GM15510 (cell line): ENCODE measurements around the gene ATP1A2.

Source experiments
- POLR2A ChIP-seq: IDR thresholded peaks from 3 replicates; pipeline ENCODE4 v1.6.1; 2011; ENCODE audit warnings: borderline replicate concordance; ENCODE audit not compliant: insufficient read length; ENCODE audit errors: extremely low read depth

ATP1A2 gene

DNA sequence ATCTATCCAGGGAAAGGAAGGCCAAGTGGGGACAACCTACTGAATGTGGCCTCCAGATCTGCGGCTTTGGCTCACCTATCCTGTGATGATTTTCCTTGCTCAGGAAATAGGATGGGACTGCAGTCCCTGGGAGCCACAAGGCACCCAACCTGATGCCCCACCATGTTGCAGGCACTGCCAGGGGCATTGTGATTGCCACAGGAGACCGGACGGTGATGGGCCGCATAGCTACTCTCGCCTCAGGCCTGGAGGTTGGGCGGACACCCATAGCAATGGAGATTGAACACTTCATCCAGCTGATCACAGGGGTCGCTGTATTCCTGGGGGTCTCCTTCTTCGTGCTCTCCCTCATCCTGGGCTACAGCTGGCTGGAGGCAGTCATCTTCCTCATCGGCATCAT lies 11.8 kb downstream of the ATP1A2 start:
- TF ChIP-seq POLR2A = no peak

DNA sequence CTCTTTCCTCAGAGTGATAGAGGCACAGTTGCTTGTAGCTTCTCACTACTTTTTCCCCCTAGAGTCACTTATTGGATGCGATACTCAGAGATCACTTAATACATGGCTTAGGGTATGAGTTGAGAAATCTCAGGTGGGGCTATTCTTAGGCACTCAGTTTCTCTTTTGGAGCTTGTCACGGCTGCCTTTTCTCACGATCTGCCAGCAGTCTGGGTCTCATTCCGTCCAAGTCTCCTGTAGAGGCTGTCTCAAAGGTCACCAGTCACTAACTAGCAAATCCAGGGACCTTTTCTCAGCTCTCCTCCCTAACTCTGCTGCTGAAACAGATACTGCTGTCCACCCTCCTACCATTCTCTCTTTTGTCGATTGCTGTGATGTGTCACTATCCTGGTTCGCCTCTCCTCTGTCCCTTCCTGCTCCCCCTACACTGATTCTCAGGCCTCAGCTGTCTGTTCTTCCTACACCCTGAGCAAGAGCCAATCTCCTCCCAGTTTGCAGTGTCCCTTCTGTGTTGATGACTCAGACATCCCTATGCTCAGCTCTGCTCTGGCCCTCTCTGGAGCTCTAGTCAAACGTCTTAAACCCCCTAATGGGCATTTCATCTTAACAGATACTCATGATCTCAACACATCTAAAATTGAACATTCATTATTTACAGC lies 12.4 kb downstream of the ATP1A2 start:
- TF ChIP-seq POLR2A = no peak

DNA sequence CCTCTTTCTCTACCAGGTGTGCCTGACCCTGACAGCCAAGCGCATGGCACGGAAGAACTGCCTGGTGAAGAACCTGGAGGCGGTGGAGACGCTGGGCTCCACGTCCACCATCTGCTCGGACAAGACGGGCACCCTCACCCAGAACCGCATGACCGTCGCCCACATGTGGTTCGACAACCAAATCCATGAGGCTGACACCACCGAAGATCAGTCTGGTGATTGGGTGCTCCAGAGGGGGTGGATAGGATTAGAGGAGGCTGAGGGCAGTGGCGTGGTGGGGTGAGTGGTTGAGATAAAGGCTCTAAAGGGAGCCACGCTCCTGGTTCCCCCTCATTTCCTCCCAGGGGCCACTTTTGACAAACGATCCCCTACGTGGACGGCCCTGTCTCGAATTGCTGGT lies 13.1 kb downstream of the ATP1A2 start:
- no peak for TF ChIP-seq POLR2A

DNA sequence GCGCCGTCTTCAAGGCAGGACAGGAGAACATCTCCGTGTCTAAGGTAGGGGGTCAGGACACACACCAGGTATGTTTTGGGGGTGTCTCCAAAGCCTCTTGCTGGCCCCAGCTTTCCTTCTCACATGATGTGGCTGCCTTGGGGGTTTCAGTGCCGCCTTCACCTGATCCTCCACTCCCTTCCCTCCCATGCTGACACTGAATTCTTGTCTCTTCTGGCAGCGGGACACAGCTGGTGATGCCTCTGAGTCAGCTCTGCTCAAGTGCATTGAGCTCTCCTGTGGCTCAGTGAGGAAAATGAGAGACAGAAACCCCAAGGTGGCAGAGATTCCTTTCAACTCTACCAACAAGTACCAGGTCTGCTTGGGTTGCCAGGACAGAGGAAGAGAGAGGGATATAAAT lies 13.5 kb downstream of the ATP1A2 start:
- TF ChIP-seq POLR2A = no peak

DNA sequence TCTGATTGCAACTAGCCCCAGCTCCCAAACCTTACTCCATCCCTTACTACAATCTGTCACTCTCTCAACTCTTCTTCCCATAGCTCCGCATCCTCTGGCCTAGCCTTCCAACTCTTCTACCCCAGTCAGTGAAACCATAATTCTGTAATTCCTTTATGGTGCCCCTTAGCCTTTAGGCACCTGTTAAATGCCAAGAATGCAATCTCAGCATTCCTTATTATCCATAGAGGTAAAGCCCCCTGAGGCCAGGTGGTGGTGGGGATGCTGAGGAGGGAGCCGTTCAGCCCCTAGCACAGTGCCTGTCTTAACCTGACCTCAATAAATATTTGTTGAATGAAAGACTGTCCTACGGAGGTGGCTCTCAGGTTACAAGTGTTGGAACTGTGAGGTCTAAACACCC lies 14.0 kb downstream of the ATP1A2 start:
- TF ChIP-seq POLR2A = no peak

DNA sequence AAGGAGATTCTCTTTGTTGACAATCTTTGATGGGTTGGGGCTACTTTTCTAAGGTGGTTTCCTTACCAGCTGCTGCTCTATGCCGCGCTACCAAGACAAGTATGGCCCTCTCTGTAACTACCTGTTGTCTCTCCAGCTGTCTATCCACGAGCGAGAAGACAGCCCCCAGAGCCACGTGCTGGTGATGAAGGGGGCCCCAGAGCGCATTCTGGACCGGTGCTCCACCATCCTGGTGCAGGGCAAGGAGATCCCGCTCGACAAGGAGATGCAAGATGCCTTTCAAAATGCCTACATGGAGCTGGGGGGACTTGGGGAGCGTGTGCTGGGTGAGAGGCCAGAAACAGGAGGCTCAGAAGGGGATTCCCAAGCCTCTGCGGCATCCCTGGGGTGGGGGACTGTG lies 14.4 kb downstream of the ATP1A2 start:
- no peak for TF ChIP-seq POLR2A

DNA sequence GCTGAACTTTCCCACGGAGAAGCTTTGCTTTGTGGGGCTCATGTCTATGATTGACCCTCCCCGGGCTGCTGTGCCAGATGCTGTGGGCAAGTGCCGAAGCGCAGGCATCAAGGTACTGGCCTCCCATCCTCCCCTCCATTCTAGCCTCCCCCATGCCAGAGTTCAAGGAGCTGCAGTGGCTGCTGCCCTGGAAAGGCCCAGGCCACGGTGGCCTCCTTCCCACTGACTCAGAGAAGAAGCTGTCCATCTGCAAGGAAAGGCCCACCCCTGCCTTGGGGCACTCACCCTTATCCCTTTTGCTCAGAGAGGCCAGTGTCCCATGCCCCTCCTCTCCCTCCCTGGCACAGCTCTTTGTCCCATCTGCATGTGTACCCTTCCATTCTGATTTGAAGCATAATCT lies 14.9 kb downstream of the ATP1A2 start:
- no peak for TF ChIP-seq POLR2A

DNA sequence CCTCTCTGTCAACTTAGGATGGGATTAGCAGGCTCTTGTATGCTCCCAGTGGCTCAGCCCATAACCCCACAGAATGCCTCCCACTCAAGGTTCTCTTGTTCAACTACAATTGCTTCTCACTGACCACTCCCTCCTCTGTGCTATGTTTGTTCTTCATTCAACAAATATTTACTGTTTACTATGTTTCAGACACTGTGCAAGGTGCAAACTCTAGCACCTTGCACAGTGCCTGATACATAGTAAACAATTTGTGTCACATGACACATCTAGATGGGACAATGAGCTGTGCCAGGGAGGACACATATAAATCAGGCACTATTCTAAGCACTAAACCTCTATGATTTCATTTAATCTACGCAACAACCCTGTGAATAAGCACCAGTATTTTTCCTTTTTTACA lies 15.4 kb downstream of the ATP1A2 start:
- TF ChIP-seq POLR2A = no peak

DNA sequence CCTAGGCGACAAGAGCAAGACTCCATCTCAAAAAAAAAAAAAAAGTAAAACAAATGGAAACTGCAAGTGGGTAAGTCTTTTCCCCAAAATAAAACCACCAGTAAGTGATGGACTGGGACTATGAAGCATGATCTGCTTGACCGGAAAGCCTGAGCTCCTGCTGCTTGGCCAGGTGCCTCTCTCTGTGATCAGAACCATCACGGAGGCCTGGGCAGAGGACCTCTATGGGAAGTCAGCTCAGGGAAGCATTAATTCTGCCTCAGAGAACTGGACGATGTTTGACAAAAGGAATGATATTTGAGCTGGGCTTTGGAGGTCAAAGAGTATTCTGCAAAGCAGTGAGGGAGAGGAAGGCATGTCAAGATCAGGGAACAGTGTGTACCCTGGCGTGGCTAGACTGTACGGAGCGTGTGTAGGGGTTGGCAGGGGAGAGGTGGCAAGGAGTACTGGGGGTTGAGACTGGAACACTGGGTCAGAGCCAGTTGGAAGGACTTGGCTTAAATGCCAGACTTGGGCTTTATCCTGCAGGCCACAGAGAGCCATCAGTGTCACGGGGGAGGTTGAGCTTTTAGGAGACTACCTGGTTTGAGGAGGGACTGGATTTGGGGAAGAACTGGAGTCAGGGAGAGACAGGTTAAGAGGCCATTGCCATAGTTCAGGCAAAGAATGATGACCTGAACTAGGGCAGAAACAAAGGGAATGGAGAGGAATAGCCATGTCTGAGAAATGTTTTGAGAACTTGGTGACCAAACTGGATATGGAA lies 16.4 kb downstream of the ATP1A2 start:
- TF ChIP-seq POLR2A = no peak

DNA sequence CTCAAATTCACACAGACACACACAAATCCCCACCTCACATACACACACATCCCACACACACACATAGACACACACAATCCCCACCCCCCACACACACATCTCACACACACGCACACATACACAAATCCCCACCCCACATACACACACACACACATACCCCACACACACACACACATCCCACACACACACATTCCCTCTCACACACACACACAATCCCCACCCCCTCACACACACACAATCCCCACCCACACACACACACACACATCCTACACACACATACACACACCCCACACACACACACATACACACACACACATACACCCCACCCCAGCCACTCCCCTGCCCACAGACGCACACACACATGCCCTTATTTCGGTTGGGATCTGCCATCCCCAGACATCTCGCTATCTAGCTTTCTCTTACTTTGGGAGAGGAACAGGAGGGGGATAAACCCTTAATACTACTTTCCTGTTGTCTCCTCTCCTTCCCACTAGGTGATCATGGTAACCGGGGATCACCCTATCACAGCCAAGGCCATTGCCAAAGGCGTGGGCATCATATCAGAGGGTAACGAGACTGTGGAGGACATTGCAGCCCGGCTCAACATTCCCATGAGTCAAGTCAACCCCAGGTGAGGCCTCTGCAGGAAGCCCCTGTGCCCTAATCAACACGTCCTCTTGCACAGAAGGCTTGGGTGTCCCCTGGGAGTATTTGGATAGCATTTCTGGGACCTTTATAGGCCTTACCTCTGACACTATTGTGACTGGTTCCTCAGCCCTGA lies 18.6 kb downstream of the ATP1A2 start:
- TF ChIP-seq POLR2A = no peak

DNA sequence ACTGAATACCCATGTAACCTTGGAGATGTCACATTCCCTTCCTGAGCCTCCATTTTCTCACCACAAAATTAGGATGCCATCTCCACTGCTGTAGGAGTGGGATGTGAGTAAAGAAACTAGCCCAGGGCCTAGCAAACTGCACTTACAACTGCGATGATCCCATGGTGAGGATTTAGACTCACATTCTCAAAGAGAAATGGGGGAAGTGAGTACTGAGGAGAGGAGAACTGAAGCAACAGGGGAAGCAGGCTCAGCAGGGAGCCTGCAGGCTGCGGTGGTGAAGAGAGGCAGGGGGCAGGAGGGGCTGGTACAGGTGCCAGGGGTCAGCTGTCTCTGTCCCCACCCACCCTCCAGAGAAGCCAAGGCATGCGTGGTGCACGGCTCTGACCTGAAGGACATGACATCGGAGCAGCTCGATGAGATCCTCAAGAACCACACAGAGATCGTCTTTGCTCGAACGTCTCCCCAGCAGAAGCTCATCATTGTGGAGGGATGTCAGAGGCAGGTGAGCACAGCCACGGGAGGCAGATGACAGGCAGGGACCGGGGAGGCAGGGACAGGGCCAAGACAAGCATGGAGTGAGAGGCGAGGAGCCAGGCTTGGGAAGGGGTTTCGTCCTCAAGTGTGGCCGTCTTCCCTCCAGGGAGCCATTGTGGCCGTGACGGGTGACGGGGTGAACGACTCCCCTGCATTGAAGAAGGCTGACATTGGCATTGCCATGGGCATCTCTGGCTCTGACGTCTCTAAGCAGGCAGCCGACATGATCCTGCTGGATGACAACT lies 19.4 kb downstream of the ATP1A2 start:
- no peak for TF ChIP-seq POLR2A

DNA sequence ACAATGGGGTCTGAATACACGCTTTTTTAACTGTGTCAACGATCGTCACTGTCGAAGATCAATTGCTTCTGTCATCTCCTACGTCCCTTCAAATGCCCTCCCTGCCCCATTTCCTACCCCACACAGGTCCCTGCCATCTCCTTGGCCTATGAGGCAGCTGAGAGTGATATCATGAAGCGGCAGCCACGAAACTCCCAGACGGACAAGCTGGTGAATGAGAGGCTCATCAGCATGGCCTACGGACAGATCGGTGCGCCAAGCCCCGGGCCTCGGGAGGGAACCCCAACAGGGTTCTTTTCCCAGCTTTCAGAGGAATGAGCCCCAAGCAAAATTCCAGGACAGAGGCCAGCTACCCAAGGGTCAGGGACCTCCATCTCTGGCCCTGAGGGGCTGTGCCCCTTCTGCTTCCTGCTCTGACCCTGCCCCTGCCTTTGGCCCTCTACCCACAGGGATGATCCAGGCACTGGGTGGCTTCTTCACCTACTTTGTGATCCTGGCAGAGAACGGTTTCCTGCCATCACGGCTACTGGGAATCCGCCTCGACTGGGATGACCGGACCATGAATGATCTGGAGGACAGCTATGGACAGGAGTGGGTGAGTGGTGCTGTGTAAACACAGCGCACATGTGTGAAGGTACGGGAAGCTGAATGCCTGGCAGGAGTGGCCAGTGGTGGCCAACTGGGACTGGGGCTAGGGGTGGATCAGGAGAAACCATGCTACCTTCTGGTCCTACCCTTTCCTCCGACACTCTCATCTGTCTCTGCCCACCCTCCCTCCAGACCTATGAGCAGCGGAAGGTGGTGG lies 20.8 kb downstream of the ATP1A2 start:
- TF ChIP-seq POLR2A = no peak

DNA sequence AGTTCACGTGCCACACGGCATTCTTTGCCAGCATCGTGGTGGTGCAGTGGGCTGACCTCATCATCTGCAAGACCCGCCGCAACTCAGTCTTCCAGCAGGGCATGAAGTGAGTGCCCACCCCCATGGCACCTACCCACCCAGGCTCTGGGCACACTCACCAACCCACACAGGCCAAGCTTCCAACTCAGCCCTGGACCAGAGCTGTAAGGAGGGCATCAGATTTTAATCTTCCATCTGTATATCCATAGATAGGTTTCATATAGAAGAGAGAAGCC lies 21.3 kb downstream of the ATP1A2 start:
- no peak for TF ChIP-seq POLR2A

DNA sequence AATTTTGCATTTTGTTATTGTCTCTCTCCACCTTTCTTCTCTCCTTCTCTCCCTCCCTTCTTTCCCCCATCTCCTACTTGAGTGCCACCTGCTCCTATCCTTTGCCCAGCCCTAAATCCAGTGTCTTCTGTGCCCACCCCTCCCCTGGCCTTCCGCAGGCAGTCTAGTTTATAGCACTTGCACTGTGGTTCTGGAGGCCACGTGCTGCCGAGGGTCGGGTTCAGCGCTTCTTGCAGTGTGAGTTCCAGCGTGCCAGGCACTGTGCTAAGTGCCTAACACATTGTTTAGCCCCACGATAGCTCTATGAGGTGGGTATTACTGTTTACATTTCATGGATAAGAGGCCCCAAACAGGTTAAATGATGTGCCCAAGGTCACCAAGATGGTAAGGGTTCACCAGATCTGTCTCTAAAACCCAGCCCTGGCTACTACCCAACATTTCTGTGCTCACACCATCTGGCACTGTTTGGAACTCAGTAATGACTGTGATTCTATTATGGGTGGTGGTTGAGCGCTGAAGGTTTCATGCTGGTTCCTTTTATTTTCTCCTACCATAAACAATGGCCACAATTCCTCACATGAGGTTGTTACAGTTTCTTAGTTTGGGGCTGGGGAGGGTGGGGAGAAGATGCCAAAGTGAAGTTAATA lies 21.8 kb downstream of the ATP1A2 start:
- TF ChIP-seq POLR2A = no peak
